ENCODE results near the gene DNAJC1.
A peak's percentile ranks its signal among the peaks of the same experiment; 100 is the strongest.

The DNAJC1 gene

DNA sequence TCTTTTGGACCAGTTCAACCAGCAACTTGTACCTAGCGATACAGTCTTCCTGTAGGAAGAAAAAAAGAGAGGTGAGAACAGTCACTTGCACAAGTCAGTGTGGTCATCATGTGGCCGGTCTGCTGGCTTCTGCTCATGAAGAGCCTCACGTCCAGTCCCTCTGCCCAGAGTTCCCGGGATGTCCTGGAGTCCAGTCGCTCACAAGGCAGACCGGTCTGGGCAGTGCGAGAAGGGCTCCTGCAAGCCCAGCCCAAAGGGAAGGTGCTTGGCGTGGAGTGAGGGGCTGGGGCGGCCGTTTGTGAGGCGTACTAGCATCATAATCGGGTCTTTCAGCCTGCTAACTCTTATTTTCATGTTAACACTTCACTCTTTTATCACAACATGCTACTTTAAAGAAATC lies 246.8 kb downstream of the DNAJC1 start:
- DNase-seq: no peak

GRCh38 chr10:21754410-21755011 lies 249.0 kb downstream of the DNAJC1 start:
- DNase-seq: no peak

GRCh38 chr10:21753497-21754270 lies 249.8 kb downstream of the DNAJC1 start:
- DNase-seq: no peak

- DNase-seq: no peak
Measured at GRCh38 chr10:21751341-21752310, 251.9 kb downstream of the DNAJC1 start.

DNA sequence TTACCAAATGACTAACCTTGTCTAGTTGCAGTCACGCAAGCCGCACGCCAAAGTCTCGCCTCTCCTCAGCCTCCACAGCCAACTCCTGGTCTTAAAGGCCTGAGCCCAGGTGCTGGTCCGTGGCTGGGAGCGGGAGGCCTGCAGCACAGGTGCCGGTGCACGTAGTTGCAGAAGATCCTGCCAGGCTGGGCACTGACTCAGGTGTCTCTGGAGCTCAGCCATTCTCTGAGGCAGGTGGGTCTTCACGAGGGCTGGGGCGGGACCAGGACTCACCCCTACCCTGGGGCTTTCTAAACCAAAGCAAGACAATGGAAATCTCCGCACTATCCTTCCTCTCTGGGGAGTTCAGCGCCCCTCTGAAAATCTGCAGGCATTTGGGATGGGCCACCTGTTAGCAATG lies 253.1 kb downstream of the DNAJC1 start:
- DNase-seq: no peak

GRCh38 chr10:21749788-21750187 lies 253.7 kb downstream of the DNAJC1 start:
- no peak for DNase-seq

DNA sequence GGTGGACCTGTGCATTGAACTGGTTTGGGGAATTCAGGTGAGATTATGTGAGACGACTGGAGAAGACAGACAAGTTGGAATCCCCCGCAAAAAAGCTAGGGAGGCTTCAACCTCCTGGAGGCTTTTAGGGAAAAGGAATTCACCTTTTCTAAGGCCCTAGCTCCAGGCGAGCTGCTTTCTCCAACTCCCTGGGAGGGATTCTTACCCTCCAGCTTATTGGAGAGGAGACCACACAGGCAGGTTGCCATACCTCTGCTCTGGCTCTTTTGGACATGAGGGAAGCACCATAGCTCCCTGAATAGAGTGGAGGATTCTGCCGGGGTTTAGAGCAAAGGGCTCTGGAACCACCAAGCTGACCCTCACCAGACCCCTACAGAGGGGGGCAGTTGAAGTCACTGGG lies 255.7 kb downstream of the DNAJC1 start:
- DNase-seq: no peak

DNA sequence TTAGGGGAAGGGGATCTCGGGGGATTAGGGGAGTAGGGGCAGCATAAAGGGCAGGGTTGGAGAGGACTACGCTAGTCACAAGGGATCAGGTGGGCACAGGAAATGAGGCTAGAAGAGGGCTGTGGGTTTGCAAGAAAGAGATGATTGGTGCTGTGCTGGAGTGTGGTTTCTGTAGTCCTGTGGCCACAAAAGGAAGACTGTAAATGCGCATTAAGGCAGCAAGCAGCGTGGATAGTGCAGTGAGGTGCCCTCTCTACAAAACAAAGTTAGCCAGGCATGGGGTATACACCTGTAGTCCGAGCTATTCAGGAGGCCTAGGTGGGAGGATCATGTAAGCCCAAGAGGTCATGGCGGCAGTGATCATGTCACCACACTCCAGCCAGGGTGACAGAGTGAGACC lies 257.4 kb downstream of the DNAJC1 start:
- DNase-seq: no peak

GRCh38 chr10:21744223-21744622 lies 259.3 kb downstream of the DNAJC1 start:
- DNase-seq: no peak

- no peak for DNase-seq
Measured at GRCh38 chr10:21742740-21743412, 260.7 kb downstream of the DNAJC1 start.

DNA sequence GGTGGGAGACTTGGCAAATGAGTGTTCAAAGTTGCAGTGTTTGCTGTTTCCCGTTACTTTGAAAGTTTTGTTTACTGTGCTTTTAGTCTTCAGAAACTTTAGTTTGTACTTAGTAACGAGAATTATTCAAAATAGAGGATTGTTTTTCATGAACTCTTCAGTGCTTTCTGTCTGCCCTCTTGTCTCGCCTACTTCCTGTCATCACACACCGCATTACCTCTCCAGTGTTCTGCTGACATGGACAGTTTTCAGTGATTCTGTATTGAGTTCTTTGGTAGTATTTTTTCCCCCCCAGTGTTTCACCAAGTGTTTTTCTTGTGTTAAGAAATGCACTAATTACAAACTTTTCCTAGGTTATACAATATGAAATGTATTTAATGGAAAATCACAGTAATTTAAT lies 262.5 kb downstream of the DNAJC1 start:
- DNase-seq: no peak

- DNase-seq: no peak
Measured at GRCh38 chr10:21737106-21737505, 266.4 kb downstream of the DNAJC1 start.

- DNase-seq: no peak
Measured at GRCh38 chr10:21733710-21734109, 269.8 kb downstream of the DNAJC1 start.

DNA sequence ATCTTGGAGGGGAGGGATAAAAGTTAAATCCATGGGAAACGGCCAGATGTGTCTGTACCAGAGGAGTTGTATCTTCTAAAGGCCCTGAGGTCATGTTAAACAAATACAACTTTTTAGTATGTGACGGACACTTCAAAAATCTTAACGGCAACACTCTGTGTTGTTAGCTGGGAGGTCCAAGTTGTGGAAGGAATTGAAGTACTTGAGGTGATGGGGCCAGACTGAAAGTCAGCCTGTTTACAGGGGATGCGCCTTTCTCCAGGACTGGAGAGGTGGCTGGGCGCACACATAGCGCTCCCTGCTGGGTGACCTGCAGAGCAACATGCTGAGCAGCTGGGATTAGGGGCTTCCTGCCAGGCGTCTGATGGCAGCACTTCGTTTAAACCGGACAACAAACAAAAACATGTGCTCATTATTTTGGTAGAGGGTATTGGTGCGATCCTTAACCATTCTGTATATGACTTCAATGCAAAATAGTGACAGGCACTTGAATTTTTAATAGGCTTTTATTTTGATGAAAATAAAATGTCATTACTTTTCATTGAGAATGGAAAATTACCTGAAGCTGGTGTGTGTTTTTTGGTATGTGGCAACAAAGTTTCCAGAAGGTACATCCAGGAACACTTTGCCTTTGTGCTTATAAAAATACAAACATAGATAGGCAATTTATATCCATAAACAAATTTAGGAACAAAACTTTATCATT lies 271.3 kb downstream of the DNAJC1 start:
- peak; percentile 43 for DNase-seq

DNA sequence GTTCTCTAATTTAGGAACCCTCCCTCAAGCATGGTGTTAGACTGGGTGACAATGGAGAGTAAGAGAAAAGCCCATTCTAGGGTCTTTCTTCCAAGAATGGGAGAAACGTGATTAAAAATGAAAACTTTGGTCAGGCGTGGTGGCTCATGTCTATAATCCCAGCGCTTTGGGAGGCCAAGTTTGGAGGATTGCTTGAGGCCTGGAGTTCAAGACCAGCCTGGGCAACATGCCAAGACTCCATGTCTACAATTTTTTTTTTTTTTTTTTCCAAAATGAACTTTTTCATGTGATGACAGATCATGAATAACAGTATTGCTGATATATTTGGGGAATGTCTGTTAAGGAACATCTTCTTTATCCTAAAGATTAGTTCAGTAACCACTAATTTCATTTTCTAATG lies 274.9 kb downstream of the DNAJC1 start:
- DNase-seq: no peak

DNA sequence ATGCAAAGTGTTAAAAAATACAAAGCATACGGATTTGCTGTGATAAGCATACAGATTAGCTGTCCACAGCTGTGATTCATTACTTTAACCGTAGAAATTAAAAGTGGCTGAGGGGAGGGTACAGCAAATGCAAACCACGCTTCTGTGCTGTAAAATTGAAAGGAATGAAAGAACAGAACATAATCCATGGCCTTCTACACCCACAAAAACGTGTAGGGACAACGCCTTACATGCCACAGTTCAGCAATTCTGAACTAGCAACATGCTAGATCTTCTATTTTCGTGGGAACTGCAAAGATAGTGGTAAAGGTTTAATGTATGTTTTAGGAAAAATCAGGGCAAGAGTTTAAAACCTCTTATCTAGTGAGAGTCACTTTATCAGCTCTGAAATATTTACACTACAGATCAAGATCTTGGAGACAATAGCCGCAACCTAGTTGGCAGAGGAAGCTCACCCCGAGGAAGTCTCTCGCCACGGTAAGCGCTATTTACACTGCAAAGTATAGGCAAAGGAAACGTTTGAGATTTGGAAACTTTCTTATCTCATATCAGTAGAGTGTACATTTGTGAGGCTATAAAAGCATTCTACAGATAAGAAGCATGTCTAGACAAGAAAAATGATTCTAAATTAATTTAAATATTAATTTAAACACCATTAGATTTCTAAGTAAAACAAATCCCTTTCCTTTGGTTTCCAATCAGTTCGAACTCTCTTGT lies 275.9 kb downstream of the DNAJC1 start:
- no peak for DNase-seq

- no peak for DNase-seq
Measured at GRCh38 chr10:21726601-21727225, 276.8 kb downstream of the DNAJC1 start.

GRCh38 chr10:21724687-21725367 lies 278.7 kb downstream of the DNAJC1 start:
- no peak for DNase-seq

GRCh38 chr10:21724020-21724589 lies 279.4 kb downstream of the DNAJC1 start:
- no peak for DNase-seq

DNA sequence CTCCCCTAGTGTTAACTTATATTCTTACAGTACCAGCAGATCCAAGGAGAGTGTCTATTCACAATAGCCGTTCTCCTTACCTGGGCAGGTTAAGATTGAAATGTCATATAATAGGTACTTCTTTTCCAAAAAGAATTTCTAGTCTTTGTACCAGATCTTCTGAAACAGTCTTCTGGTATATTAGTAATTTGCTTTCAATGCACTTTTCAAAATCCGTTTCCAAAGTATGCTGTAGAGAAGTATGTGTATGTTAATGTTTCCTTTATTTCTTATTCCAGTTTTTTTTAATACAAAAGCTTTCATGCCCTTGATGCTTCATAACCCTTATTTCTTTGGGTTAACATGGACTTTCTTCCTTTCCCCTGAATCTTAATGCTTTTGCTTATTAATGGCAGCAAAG lies 281.3 kb downstream of the DNAJC1 start:
- no peak for DNase-seq

Measured in 8988T (cell line).